DND-41 (cell line): ENCODE results near the gene RAD51B.

Source experiments
- ATAC-seq: fragments of 200-7000 bp; cut with Tn5 transposase; 3 replicates; pipeline ENCODE4 v1.9.1; 2021; ENCODE audit warnings: low read depth; ENCODE audit not compliant: insufficient read depth
- DNase-seq: peaks from one replicate; pipeline ENCODE4 v3.0.0-alpha.2; 2020
- H2AFZ ChIP-seq: 2 replicates; pipeline ENCODE4 v1.6.0; 2012; ENCODE audit warnings: low read depth, low read length
- H3K27ac ChIP-seq: 2 replicates; pipeline ENCODE4 v1.5.1; 2012; ENCODE audit warnings: low read length, inconsistent platforms
- H3K27me3 ChIP-seq: fragments of 200-600 bp; sonication (generic); 2 replicates; pipeline ENCODE4 v1.6.0; 2012; ENCODE audit warnings: low read length, mild to moderate bottlenecking, inconsistent platforms; ENCODE audit not compliant: insufficient read depth, poor library complexity
- H3K36me3 ChIP-seq: 2 replicates; pipeline ENCODE4 v1.5.1; 2012; ENCODE audit warnings: low read length, inconsistent platforms; ENCODE audit not compliant: insufficient read depth
- H3K4me1 ChIP-seq: 2 replicates; pipeline ENCODE4 v1.5.1; 2012; ENCODE audit warnings: mild to moderate bottlenecking, low read length; ENCODE audit not compliant: insufficient read depth
- H3K4me2 ChIP-seq: 2 replicates; pipeline ENCODE4 v1.6.0; 2012; ENCODE audit warnings: mild to moderate bottlenecking, moderate library complexity, low read length, inconsistent platforms; ENCODE audit not compliant: insufficient read depth
- H3K4me3 ChIP-seq, 2 experiments: fragments of 200-600 bp in 1 of 2; shearing (Covaris generic) in 1 of 2; 2 replicates each; pipeline ENCODE4 v1.5.1; 2012 to 2016; ENCODE audit warnings: inconsistent platforms in 2 of 2, low read length in 2 of 2, mild to moderate bottlenecking in 2 of 2, low read depth in 1 of 2, moderate library complexity in 1 of 2
- H3K79me2 ChIP-seq: 2 replicates; pipeline ENCODE4 v1.6.0; 2012; ENCODE audit warnings: low read length, inconsistent platforms; ENCODE audit not compliant: insufficient read depth
- H3K9ac ChIP-seq: 2 replicates; pipeline ENCODE4 v1.6.0; 2012; ENCODE audit warnings: low read depth, mild to moderate bottlenecking, inconsistent platforms, low read length, moderate library complexity
- H3K9me3 ChIP-seq: 2 replicates; pipeline ENCODE4 v1.5.1; 2012; ENCODE audit warnings: low read length, moderate library complexity, mild to moderate bottlenecking, inconsistent platforms; ENCODE audit not compliant: insufficient read depth, severe bottlenecking
- H4K20me1 ChIP-seq: 2 replicates; pipeline ENCODE4 v1.6.0; 2012; ENCODE audit warnings: low read length; ENCODE audit not compliant: insufficient read depth
- EZH2 ChIP-seq: IDR thresholded peaks from 3 replicates; pipeline ENCODE4 v1.6.1; 2012; ENCODE audit warnings: borderline replicate concordance, low read depth, mild to moderate bottlenecking, moderate library complexity, low read length, inconsistent platforms; ENCODE audit not compliant: severe bottlenecking
- TF ChIP-seq, protein P1 (sequence below): IDR thresholded peaks from 2 replicates; pipeline ENCODE4 v1.5.1; 2012; ENCODE audit warnings: borderline replicate concordance, low read length, moderate library complexity, mild to moderate bottlenecking; ENCODE audit not compliant: poor library complexity, severe bottlenecking; ENCODE audit errors: extremely low read depth

The RAD51B gene

DNA sequence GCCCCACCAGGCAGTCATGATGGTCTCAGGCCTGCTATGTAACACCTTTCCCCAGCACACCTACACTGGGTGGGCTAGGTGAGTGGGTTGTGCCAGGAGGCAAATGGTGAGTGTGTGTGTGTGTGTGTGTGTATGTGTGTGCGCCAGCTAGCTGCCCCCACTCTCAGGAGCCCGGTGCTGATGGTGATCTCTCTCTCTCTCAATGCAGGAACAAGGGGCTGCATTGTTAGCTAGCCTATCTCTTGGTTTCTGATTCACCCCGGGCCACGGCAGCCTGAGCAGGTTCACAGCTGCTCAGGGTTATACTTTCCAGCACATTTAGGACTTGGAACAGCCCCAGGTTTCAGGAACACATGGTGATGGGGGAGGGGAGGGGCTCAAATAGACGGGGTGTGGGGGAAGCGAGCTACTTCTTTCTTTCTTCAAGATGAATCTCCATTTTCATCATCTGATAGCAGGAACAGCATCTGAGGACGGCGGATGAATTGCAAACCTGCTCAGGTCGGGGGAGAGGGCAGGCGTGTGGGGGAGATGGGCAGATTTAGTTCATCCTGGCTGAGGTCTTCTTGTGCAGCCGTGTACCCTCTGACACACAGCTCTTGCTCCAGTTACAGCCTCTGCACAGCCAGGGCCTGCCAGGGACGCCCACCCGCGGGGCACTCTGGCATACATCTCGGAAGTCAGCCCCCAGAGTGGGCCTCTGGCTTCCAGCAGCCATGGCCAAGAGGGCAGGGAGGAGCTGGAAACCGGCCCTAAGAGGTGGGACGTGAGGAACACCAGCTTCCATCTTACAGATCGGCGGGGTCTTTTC, 835.6 kb downstream of the RAD51B start:
- Histone ChIP-seq H3K27ac (peak overlapping the region; percentile 6; the same call in 1 of the 2 replicates), H4K20me1 (no peaks in the 10 kb centered on the region), H3K27me3 (no peaks in the 10 kb centered on the region), H3K4me1 (peaks cover 9% of the 10 kb centered on the region), H3K36me3 (no peaks in the 10 kb centered on the region), H3K4me3 (no peak overlapping the region), H2AFZ (no peak overlapping the region), H3K79me2 (no peaks in the 10 kb centered on the region), H3K9ac (no peak overlapping the region), H3K4me2 (no peak overlapping the region), H3K9me3 (no peaks in the 10 kb centered on the region)
- TF ChIP-seq EZH2, result no peak
- TF ChIP-seq, protein P1, sequence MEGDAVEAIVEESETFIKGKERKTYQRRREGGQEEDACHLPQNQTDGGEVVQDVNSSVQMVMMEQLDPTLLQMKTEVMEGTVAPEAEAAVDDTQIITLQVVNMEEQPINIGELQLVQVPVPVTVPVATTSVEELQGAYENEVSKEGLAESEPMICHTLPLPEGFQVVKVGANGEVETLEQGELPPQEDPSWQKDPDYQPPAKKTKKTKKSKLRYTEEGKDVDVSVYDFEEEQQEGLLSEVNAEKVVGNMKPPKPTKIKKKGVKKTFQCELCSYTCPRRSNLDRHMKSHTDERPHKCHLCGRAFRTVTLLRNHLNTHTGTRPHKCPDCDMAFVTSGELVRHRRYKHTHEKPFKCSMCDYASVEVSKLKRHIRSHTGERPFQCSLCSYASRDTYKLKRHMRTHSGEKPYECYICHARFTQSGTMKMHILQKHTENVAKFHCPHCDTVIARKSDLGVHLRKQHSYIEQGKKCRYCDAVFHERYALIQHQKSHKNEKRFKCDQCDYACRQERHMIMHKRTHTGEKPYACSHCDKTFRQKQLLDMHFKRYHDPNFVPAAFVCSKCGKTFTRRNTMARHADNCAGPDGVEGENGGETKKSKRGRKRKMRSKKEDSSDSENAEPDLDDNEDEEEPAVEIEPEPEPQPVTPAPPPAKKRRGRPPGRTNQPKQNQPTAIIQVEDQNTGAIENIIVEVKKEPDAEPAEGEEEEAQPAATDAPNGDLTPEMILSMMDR, result no peak
- DNase-seq, result no peak
- no peak for ATAC-seq

DNA sequence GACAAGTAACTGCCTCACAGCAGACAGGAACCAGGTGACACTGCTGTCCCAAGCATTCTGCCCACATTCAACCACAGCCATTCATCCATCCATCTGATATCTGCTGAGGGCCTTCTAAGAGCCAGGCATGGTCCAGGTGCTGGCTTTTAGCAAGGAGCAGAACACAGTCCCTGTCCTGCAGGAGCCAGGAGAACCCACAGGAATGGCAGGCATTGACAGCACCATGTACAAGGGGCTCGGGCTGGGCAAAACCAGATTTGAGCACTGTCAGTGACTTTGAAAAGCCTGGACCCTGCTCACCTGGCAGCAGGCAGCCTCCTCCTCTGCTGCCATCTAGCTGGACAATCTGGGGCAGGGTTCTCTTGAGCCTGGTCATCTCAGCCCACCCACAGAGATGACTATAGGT, 836.3 kb downstream of the RAD51B start:
- TF ChIP-seq, protein P1, result no peak
- no peak for TF ChIP-seq EZH2
- H3K79me2 ChIP-seq, result no peaks in the 10 kb centered on the region
- H3K27me3 ChIP-seq, result no peaks in the 10 kb centered on the region
- H3K36me3 ChIP-seq, result no peaks in the 10 kb centered on the region
- no peak overlapping the region for H3K4me2 ChIP-seq
- H2AFZ ChIP-seq, result no peak overlapping the region
- DNase-seq, result no peak
- peaks cover 9% of the 10 kb centered on the region for H3K4me1 ChIP-seq
- no peak overlapping the region for H3K4me3 ChIP-seq
- ATAC-seq, result no peak
- H3K9ac ChIP-seq, result no peak overlapping the region
- no peaks in the 10 kb centered on the region for H4K20me1 ChIP-seq
- no peak overlapping the region for H3K27ac ChIP-seq
- H3K9me3 ChIP-seq, result no peaks in the 10 kb centered on the region

DNA sequence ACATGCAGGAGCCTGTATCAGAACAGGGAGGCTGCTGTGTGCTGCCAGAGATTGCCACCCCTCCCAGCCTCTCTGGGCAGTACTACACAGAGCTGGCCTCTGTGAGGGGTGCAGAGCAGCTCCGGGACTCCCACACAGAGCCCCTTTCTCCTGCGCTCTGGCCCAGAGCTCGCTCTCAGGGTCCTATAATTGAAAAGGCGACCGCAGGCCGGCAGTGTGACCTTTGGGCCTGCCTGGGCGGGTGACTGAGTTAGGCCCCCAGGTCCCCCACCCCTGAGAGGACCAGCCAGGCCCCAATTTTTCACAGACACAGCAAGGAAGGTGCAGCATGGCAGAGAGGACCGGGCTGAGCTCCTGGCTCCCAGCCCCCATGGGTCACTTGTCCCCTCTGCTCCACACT, 836.9 kb downstream of the RAD51B start:
- no peaks in the 10 kb centered on the region for H3K36me3 ChIP-seq
- no peaks in the 10 kb centered on the region for H3K27me3 ChIP-seq
- no peak overlapping the region for H3K4me2 ChIP-seq
- no peak overlapping the region for H3K9ac ChIP-seq
- H4K20me1 ChIP-seq, result no peaks in the 10 kb centered on the region
- no peak overlapping the region for H3K4me3 ChIP-seq
- no peak for TF ChIP-seq EZH2
- TF ChIP-seq, protein P1, result no peak
- H2AFZ ChIP-seq, result no peak overlapping the region
- no peaks in the 10 kb centered on the region for H3K9me3 ChIP-seq
- peaks cover 9% of the 10 kb centered on the region for H3K4me1 ChIP-seq
- ATAC-seq, result no peak
- no peak overlapping the region for H3K27ac ChIP-seq
- H3K79me2 ChIP-seq, result no peaks in the 10 kb centered on the region
- no peak for DNase-seq
